Keratinocyte (primary cell): Measurements from ENCODE around the gene FAM83C. TPM values are rescaled to one million over a fixed set of nuclear protein-coding genes. Genes with fewer than 3 reads are reported as not detected.

Experiments used
- DNase-seq: peaks from one replicate; pipeline ENCODE4 v3.0.0-alpha.2; 2011; ENCODE audit warnings: low read depth, missing footprints, low spot score
- FAIRE-seq: peaks from 2 replicates; lab custom pipeline; 2011; peaks lifted over from hg19 to GRCh38; lab: Jason Lieb, UNC
- H2AFZ ChIP-seq: 2 replicates; pipeline ENCODE4 v1.6.0; 2012; ENCODE audit warnings: low read length, control low read depth, inconsistent platforms; ENCODE audit not compliant: control insufficient read depth
- H3K27ac ChIP-seq: 2 replicates; pipeline ENCODE4 v1.5.1; 2011; ENCODE audit warnings: low read length; ENCODE audit not compliant: control insufficient read depth, insufficient read depth
- H3K27me3 ChIP-seq: 3 replicates; pipeline ENCODE4 v1.6.0; 2011; ENCODE audit warnings: low read length; ENCODE audit not compliant: control insufficient read depth, insufficient read depth; ENCODE audit errors: extremely low read depth
- H3K36me3 ChIP-seq, 2 experiments: 2 replicates in 1 of 2; 3 replicates in 1 of 2; pipeline ENCODE4 v1.5.1; 2011; ENCODE audit warnings: low read length in 2 of 2, mild to moderate bottlenecking in 1 of 2; ENCODE audit not compliant: control insufficient read depth in 2 of 2, insufficient read depth in 2 of 2; ENCODE audit errors: extremely low read depth in 1 of 2
- H3K4me1 ChIP-seq: 3 replicates; pipeline ENCODE4 v1.5.1; 2011; ENCODE audit warnings: low read length; ENCODE audit not compliant: control insufficient read depth, insufficient read depth; ENCODE audit errors: extremely low read depth
- H3K4me2 ChIP-seq: 3 replicates; pipeline ENCODE4 v1.6.0; 2011; ENCODE audit warnings: low read depth, low read length; ENCODE audit not compliant: control insufficient read depth, insufficient read depth; ENCODE audit errors: extremely low read depth
- H3K4me3 ChIP-seq, 3 experiments: fragments of 200-600 bp in 1 of 3; sonication (generic) in 1 of 3; 2 replicates in 2 of 3; 3 replicates in 1 of 3; pipeline ENCODE4 v1.5.1; 2011 to 2016; ENCODE audit warnings: low read length in 3 of 3, mild to moderate bottlenecking in 3 of 3, control low read depth in 2 of 3, inconsistent platforms in 1 of 3, low read depth in 1 of 3, mixed read lengths in 1 of 3, mixed run types in 1 of 3, moderate library complexity in 1 of 3; ENCODE audit not compliant: control insufficient read depth in 2 of 3, insufficient read depth in 2 of 3; ENCODE audit errors: extremely low read depth in 1 of 3
- H3K79me2 ChIP-seq: 2 replicates; pipeline ENCODE4 v1.6.0; 2012; ENCODE audit warnings: low read length; ENCODE audit not compliant: control insufficient read depth, insufficient read depth
- H3K9ac ChIP-seq: 3 replicates; pipeline ENCODE4 v1.6.0; 2011; ENCODE audit warnings: low read length; ENCODE audit not compliant: control insufficient read depth, insufficient read depth; ENCODE audit errors: extremely low read depth
- H3K9me1 ChIP-seq: 3 replicates; pipeline ENCODE4 v1.6.0; 2011; ENCODE audit warnings: low read length; ENCODE audit not compliant: control insufficient read depth, insufficient read depth; ENCODE audit errors: extremely low read depth
- H3K9me3 ChIP-seq: 2 replicates; pipeline ENCODE4 v1.5.1; 2012; ENCODE audit warnings: low read depth, low read length; ENCODE audit not compliant: control insufficient read depth
- H4K20me1 ChIP-seq: 3 replicates; pipeline ENCODE4 v1.6.0; 2011; ENCODE audit warnings: low read length; ENCODE audit not compliant: control insufficient read depth, insufficient read depth; ENCODE audit errors: extremely low read depth
- CTCF ChIP-seq, 3 experiments: IDR thresholded peaks in 1 of 3; conservative IDR thresholded peaks in 1 of 3; optimal IDR thresholded peaks in 1 of 3; 2 replicates in 2 of 3; 3 replicates in 1 of 3; pipeline versions ENCODE3 to v1.5.1; 2011; ENCODE audit warnings: low read length in 3 of 3, mild to moderate bottlenecking in 3 of 3, moderate library complexity in 2 of 3, control low read depth in 1 of 3, inconsistent platforms in 1 of 3; ENCODE audit not compliant: insufficient read depth in 2 of 3; ENCODE audit errors: extremely low read depth in 1 of 3
- EZH2 ChIP-seq: IDR thresholded peaks from one replicate; pipeline ENCODE4 v1.6.1; 2012; ENCODE audit warnings: inconsistent platforms, mild to moderate bottlenecking, low read length, moderate library complexity
- dilution Hi-C: fragments of 300-500 bp; cut with MboI; formaldehyde crosslinking; loops from one replicate; pipeline ENCODE4 v1.7.0; 2020; ENCODE audit warnings: low sequenced_read_pairs; ENCODE audit not compliant: extremely low pct_ligation_motif_present
- polyA plus RNA-seq, 5 experiments: library from polyadenylated mRNA; depleted of rRNA in 3 of 5; stranded (reverse) in 3 of 5; stranded (forward) in 1 of 5; unstranded in 1 of 5; fragments of >200 nt; gene quantifications; 1 replicate in 1 of 5; 2 replicates in 3 of 5; 3 replicates in 1 of 5; pipeline versions ENCODE4 v1.2.1 to v1.2.3, GENCODE V29; 2011 to 2012; ENCODE audit warnings: missing spikeins in 2 of 5, low read depth in 1 of 5, low replicate concordance in 1 of 5

The FAM83C gene
- polyA plus RNA-seq, 1 donor (not counting 4 experiments of a cell fraction or from before 2014, with no cell fraction given): 12.4 TPM

DNA sequence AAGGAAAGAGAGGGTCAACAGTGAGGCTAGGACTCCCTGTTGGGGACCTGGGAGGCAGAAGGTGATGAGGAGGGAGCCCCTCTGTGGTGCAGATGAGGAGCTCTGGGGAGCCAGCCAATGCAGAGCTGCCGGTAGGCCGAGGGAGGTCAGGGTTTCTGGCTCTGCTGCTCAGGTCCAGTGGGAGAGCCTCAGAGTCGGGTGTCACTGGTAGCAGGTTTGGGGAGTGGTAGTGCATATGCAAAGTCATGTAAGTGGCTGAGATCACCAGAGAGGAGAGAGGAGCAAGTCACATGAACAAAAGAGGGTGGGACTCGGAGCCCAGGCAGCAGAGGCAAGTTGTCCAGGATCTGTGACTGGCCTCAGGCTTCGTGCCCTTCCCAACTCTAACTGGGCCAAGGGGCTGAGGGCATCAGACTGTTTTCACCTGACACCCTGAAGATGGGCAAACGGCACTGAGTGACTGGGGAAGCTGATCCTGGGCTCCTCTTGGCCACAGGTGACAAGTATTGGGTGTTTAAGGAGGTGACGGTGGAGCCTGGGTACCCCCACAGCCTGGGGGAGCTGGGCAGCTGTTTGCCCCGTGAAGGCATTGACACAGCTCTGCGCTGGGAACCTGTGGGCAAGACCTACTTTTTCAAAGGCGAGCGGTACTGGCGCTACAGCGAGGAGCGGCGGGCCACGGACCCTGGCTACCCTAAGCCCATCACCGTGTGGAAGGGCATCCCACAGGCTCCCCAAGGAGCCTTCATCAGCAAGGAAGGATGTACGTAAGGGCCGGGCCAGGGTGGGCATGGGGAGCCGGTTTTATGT, 20.9 kb downstream of the FAM83C start:
- no peaks in the 10 kb centered on the region for H4K20me1 ChIP-seq
- H3K4me2 ChIP-seq: no peak overlapping the region
- H3K9ac ChIP-seq: no peak overlapping the region
- no peak for TF ChIP-seq CTCF (optimal IDR thresholded peaks at IDR 0.05 in 1 of 3, IDR thresholded peaks at IDR 0.05 in 1 of 3, conservative IDR thresholded peaks at IDR 0.05 in 1 of 3; ENCODE audit: extremely low read depth in 1 of 3, insufficient read depth in 2 of 3, low read length in 3 of 3)
- TF ChIP-seq EZH2: no peak
- no peaks in the 10 kb centered on the region for H3K27me3 ChIP-seq
- peaks cover 17 to 25% of the 10 kb centered on the region in 2 experiments for H3K36me3 ChIP-seq
- H3K4me1 ChIP-seq: no peaks in the 10 kb centered on the region
- no peak overlapping the region for H2AFZ ChIP-seq
- FAIRE-seq: no peak
- DNase-seq: no peak
- H3K4me3 ChIP-seq: no peak overlapping the region
- H3K9me3 ChIP-seq: no peaks in the 10 kb centered on the region
- H3K27ac ChIP-seq: no peak overlapping the region
- dilution Hi-C loops: no loop called here
- no peaks in the 10 kb centered on the region for H3K9me1 ChIP-seq
- H3K79me2 ChIP-seq: peaks cover under 1% of the 10 kb centered on the region

- H3K4me2 ChIP-seq: no peak overlapping the region
- no peaks in the 10 kb centered on the region for H3K9me1 ChIP-seq
- no peak overlapping the region for H3K4me3 ChIP-seq
- dilution Hi-C loops: no loop called here
- FAIRE-seq (no peak), DNase-seq (no peak)
- H4K20me1 ChIP-seq: no peaks in the 10 kb centered on the region
- peaks cover 7 to 19% of the 10 kb centered on the region in 2 experiments for H3K36me3 ChIP-seq
- no peak overlapping the region for H2AFZ ChIP-seq
- no peaks in the 10 kb centered on the region for H3K79me2 ChIP-seq
- H3K27ac ChIP-seq: no peak overlapping the region
- no peak for TF ChIP-seq CTCF (optimal IDR thresholded peaks at IDR 0.05 in 1 of 3, IDR thresholded peaks at IDR 0.05 in 1 of 3, conservative IDR thresholded peaks at IDR 0.05 in 1 of 3; ENCODE audit: extremely low read depth in 1 of 3, insufficient read depth in 2 of 3, low read length in 3 of 3)
- H3K27me3 ChIP-seq: no peaks in the 10 kb centered on the region
- H3K9ac ChIP-seq: no peak overlapping the region
- H3K9me3 ChIP-seq: no peaks in the 10 kb centered on the region
- no peaks in the 10 kb centered on the region for H3K4me1 ChIP-seq
These were observed 22.0 kb downstream of the FAM83C start for GRCh38 chr20:35270021-35270902.
